Fibroblast of the aortic adventitia (primary cell): Measurements from ENCODE around the gene KPNA1. TPM values are rescaled to one million over a fixed set of nuclear protein-coding genes. Genes with fewer than 3 reads are reported as not detected.
"Not testable (repeated sequence)": the region's sequence is repeated elsewhere in the genome, so short reads cannot be mapped to it uniquely, and the experiment has no call there.

Experiments
- DNase-seq: peaks from one replicate; pipeline ENCODE4 v3.0.0-alpha.2; 2010; ENCODE audit warnings: low read depth
- H3K4me3 ChIP-seq: 2 replicates; pipeline ENCODE4 v1.5.1; 2011; ENCODE audit warnings: low read depth, mild to moderate bottlenecking, control low read depth, low read length, moderate library complexity
- total RNA-seq: library from RNA; depleted of rRNA; stranded (reverse); fragments of >200 nt; gene quantifications from 2 replicates; pipeline ENCODE4 v1.2.3, GENCODE V29; 2012; ENCODE audit warnings: low replicate concordance
- TF ChIP-seq, protein P1 (sequence below): IDR thresholded peaks from 2 replicates; pipeline ENCODE4 v1.5.1; 2011; ENCODE audit warnings: mild to moderate bottlenecking, low read length, control low read depth, inconsistent platforms; ENCODE audit not compliant: insufficient read depth

The KPNA1 gene
- total RNA-seq, 1 donor: 47.3 TPM

GRCh38 chr3:122456074-122456473, 58.7 kb downstream of the KPNA1 start:
- no peak for DNase-seq
- TF ChIP-seq, protein P1, sequence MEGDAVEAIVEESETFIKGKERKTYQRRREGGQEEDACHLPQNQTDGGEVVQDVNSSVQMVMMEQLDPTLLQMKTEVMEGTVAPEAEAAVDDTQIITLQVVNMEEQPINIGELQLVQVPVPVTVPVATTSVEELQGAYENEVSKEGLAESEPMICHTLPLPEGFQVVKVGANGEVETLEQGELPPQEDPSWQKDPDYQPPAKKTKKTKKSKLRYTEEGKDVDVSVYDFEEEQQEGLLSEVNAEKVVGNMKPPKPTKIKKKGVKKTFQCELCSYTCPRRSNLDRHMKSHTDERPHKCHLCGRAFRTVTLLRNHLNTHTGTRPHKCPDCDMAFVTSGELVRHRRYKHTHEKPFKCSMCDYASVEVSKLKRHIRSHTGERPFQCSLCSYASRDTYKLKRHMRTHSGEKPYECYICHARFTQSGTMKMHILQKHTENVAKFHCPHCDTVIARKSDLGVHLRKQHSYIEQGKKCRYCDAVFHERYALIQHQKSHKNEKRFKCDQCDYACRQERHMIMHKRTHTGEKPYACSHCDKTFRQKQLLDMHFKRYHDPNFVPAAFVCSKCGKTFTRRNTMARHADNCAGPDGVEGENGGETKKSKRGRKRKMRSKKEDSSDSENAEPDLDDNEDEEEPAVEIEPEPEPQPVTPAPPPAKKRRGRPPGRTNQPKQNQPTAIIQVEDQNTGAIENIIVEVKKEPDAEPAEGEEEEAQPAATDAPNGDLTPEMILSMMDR: no peak
- no peak overlapping the region for H3K4me3 ChIP-seq

DNA sequence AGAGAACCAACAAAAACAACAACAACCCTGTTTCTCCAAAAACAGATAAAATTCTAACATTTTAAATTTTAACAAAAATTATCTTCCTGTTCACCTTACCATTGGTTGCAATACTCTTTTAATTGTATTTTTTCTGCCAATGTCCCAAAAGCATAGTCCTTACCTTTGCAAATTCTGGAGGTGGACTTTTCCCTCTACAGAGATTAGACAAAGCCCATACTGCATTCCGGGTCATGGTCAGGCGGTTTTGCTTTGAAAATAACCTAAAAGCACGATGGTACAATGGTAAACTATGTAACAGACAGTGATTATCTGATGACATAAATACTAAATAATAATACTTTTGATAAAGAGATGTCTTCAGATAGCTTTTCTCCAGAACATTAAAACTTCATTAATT, 63.4 kb downstream of the KPNA1 start:
- TF ChIP-seq, protein P1: no peak
- no peak overlapping the region for H3K4me3 ChIP-seq
- DNase-seq: no peak

DNA sequence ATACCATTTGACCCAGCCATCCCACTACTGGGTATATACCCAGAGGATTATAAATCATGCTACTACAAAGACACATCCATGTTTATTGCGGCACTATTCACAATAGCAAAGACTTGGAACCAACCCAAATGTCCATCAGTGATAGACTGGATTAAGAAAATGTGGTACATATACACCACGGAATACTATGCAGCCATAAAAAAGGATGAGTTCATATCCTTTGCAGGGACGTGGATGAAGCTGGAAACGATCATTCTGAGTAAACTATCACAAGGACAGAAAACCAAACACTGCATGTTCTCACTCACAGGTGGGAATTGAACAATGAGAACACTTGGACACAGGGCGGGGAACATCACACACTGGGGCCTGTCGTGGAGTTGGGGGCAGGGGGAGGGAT, 66.5 kb downstream of the KPNA1 start:
- DNase-seq, H3K4me3 ChIP-seq: not testable (repeated sequence)

DNA sequence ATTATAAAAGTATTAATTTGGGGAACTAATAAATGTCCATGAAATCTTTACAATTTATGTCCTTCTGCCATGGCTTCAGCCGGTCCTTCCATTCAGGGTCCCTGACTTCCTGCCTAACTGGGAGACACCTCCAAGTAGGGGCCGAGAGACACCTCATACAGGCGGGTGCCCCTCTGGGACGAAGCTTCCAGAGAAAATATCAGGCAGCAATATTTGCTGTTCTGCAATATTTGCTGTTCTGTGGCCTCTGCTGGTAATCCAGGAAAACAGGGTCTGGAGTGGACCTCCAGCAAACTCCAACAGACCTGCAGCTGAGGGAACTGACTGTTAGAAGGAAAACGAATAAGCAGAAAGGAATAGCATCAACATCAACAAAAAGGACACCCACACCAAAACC, 70.2 kb downstream of the KPNA1 start:
- not testable (repeated sequence) for H3K4me3 ChIP-seq, DNase-seq

DNA sequence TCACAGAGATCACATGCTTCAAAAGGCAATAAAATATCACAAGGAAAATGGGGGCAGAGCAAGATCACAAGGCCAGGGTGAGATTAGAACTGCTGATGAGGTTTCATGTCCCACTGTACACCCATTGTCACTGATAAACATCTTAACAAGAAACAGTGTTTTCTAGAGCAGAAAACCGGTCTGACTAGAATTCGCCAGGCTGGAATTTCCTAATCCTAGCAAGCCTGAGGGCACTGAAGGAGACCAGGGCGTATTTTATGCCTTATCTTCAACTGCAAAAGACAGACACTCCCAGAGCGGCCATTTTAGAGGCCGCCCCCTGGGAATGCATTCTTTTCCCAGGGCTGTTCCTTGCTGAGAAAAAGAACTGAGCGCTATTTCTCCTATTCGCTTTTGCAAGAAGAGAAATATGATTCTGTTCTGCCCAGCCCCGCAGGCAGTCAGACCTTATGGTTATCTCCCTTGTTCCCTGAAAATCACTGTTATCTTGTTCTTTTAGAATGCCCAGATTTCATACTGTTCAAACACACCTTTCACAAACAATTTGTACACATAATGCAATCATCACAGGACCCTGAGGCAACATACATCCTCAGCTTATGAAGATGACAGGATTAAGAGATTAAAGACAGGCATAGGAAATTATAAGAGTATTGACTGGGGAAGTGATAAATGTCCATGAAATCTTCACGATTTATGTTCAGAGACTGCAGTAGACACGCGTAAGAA, 70.8 kb downstream of the KPNA1 start:
- not testable (repeated sequence) for H3K4me3 ChIP-seq, DNase-seq

GRCh38 chr3:122443090-122443489, 71.6 kb downstream of the KPNA1 start:
- DNase-seq: no peak
- H3K4me3 ChIP-seq: no peak overlapping the region
- TF ChIP-seq, protein P1: no peak

GRCh38 chr3:122435950-122436349, 78.8 kb downstream of the KPNA1 start:
- DNase-seq: no peak
- H3K4me3 ChIP-seq: no peak overlapping the region
- TF ChIP-seq, protein P1: no peak

DNA sequence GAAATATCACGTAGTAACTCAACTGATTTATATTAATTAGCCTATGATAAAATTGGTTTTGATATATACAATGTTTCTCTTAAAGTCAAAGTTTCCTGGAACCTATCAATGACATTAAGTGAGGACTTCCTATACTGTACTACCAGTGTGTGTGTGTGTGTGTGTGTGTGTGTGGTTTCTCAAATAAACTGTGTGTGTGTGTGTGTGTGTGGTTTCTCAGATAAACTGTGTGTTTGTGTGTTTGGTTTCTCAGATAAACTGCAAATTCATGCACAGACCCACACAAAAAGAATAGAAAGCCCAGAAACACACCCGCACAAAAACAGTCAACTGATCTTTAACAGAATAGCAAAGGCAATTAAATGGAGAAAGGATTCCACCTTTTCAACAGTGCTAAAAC, 84.4 kb downstream of the KPNA1 start:
- no peak overlapping the region for H3K4me3 ChIP-seq
- TF ChIP-seq, protein P1: no peak
- DNase-seq: no peak
